ENCODE data around the gene PDPR. TPM values are rescaled to one million over a fixed set of nuclear protein-coding genes. Genes with fewer than 3 reads are reported as not detected.

PDPR gene
- total and polyA plus RNA-seq, 2 experiments from 2014 or later, result 8.3 to 38.2 TPM

- no peak for ATAC-seq
- Histone ChIP-seq H3K4me1 (ENCODE audit: insufficient read depth) (no peaks in the 10 kb centered on the region), H3K79me2 (replicated peaks; ENCODE audit: insufficient read depth) (no peaks in the 10 kb centered on the region), H3K4me3 (no peak overlapping the region), H3K9me2 (ENCODE audit: insufficient read depth) (no peaks in the 10 kb centered on the region), H3K27ac (ENCODE audit: low read depth) (no peak overlapping the region), H3K36me3 (ENCODE audit: insufficient read depth) (peaks cover 40% of the 10 kb centered on the region), H3K4me2 (no peak overlapping the region), H3K27me3 (ENCODE audit: insufficient read depth) (no peaks in the 10 kb centered on the region), H2AFZ (no peak overlapping the region), H4K20me1 (replicated peaks; ENCODE audit: insufficient read depth) (peaks cover 31% of the 10 kb centered on the region), H3F3A (replicated peaks; ENCODE audit: low read depth) (peaks cover 16% of the 10 kb centered on the region; the same call in 1 of the 2 replicates)
- no peaks in the 10 kb centered on the region for H3K9me3 Mint-ChIP-seq
- TF ChIP-seq ZNF114 (CRISPR knock-in tag; IDR thresholded peaks at IDR 0.05) (no peak), ETS1 (IDR thresholded peaks at IDR 0.05) (no peak), EZH2 (IDR thresholded peaks at IDR 0.05; ENCODE audit: low read depth, unreplicated experiment) (no peak), ZNF462 (CRISPR knock-in tag; IDR thresholded peaks at IDR 0.05) (no peak)
- no peak for DNase-seq (ENCODE audit: low spot score)
- no peak overlapping the region for H3K4me3 Mint-ChIP-seq
- H3K36me3 Mint-ChIP-seq (ENCODE audit: low read depth), result peaks cover 7% of the 10 kb centered on the region
- H3K27me3 Mint-ChIP-seq (ENCODE audit: insufficient read depth, low read depth, poor library complexity), result no peaks in the 10 kb centered on the region
- H3K27ac Mint-ChIP-seq, result no peak overlapping the region
- peaks cover 4% of the 10 kb centered on the region; the same call in 2 of the 3 replicates for H3K4me1 Mint-ChIP-seq
Measured at GRCh38 chr16:70160388-70160787, 46.3 kb downstream of the PDPR start.

GRCh38 chr16:70160821-70161220 is 46.7 kb downstream of the PDPR start:
- H3K4me3 Mint-ChIP-seq, result no peak overlapping the region
- DNase-seq (ENCODE audit: low spot score) (no peak), ATAC-seq (no peak)
- Histone ChIP-seq H3K36me3 (ENCODE audit: insufficient read depth) (peaks cover 38% of the 10 kb centered on the region), H3K27me3 (ENCODE audit: insufficient read depth) (no peaks in the 10 kb centered on the region), H2AFZ (no peak overlapping the region), H4K20me1 (replicated peaks; ENCODE audit: insufficient read depth) (peaks cover 27% of the 10 kb centered on the region), H3K27ac (ENCODE audit: low read depth) (no peak overlapping the region), H3K9me2 (ENCODE audit: insufficient read depth) (no peaks in the 10 kb centered on the region), H3K4me3 (no peak overlapping the region), H3K79me2 (replicated peaks; ENCODE audit: insufficient read depth) (no peaks in the 10 kb centered on the region), H3K4me2 (no peak overlapping the region), H3F3A (replicated peaks; ENCODE audit: low read depth) (peaks cover 15% of the 10 kb centered on the region; the same call in 1 of the 2 replicates), H3K4me1 (ENCODE audit: insufficient read depth) (no peaks in the 10 kb centered on the region)
- H3K27me3 Mint-ChIP-seq (ENCODE audit: insufficient read depth, low read depth, poor library complexity), result peaks cover 3% of the 10 kb centered on the region
- no peaks in the 10 kb centered on the region for H3K9me3 Mint-ChIP-seq
- H3K4me1 Mint-ChIP-seq, result peaks cover 4% of the 10 kb centered on the region; the same call in 2 of the 3 replicates
- H3K27ac Mint-ChIP-seq, result no peak overlapping the region
- H3K36me3 Mint-ChIP-seq (ENCODE audit: low read depth), result peaks cover 7% of the 10 kb centered on the region
- no peak for TF ChIP-seq ZNF331 (CRISPR knock-in tag; IDR thresholded peaks at IDR 0.05; ENCODE audit: low read depth)
- TF ChIP-seq CREB1 (CRISPR knock-in tag; IDR thresholded peaks at IDR 0.05; ENCODE audit: low read depth), result no peak
- TF ChIP-seq CTCF (conservative IDR thresholded peaks at IDR 0.05; ENCODE audit: low read depth in 2 of 2), result no peak
- no peak for TF ChIP-seq NANOG (IDR thresholded peaks at IDR 0.05; ENCODE audit: borderline replicate concordance)
- TF ChIP-seq JUNB (IDR thresholded peaks at IDR 0.05; ENCODE audit: unreplicated experiment), result no peak
- TF ChIP-seq POLR2AphosphoS5 (IDR thresholded peaks at IDR 0.05; ENCODE audit: low read depth), result no peak
